ENCODE measurements around the gene LATS2. TPM values are rescaled to one million over a fixed set of nuclear protein-coding genes. Genes with fewer than 3 reads are reported as not detected.
"Not testable (repeated sequence)": the region's sequence is repeated elsewhere in the genome, so short reads cannot be mapped to it uniquely, and the experiment has no call there.

LATS2 gene
- total RNA-seq, 4 donors from 2014 or later = 3.7 to 9.9 (median 6.5) TPM

DNA sequence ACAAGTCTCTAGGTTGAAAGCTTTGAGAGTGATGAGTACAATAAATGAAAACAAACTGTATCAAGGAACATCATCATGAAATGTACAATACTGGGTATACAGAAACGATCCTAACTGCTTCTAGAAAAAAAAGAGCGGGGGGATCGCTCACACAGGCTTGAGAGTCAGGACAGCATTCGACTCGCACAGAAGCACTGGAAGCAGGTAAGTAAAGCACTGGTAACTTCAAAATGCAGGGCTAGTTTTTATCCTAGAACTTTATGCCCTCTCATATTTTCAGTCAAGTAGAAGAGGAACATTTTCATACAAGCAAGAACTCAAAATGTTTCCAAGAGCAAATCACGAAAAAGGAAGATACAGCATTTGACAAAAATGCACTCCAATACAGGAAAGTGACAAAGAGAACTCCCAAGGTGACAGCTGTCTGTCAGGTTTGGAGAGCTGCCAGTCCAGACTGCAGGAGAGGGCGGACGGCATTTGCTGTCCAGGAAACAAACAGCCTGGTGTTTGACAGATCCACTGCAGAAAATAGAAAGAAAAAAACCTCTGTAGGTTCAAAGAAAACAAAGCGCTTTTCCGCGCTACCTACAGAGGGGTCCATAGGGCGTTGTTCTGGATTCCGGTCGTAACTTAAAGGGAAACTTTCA, 100.6 kb downstream of the LATS2 start:
- Histone ChIP-seq H3K36me3 (no peaks in the 10 kb centered on the region), H3K9me3 (no peaks in the 10 kb centered on the region), H3K4me1 (no peaks in the 10 kb centered on the region), H3K27me3 (no peaks in the 10 kb centered on the region), H3K27ac (no peak overlapping the region), H3K4me3 (no peak overlapping the region)
- no peak for TF ChIP-seq CTCF (IDR thresholded peaks at IDR 0.05)
- TF ChIP-seq POLR2A (IDR thresholded peaks at IDR 0.05) = no peak
- DNase-seq = no peak

DNA sequence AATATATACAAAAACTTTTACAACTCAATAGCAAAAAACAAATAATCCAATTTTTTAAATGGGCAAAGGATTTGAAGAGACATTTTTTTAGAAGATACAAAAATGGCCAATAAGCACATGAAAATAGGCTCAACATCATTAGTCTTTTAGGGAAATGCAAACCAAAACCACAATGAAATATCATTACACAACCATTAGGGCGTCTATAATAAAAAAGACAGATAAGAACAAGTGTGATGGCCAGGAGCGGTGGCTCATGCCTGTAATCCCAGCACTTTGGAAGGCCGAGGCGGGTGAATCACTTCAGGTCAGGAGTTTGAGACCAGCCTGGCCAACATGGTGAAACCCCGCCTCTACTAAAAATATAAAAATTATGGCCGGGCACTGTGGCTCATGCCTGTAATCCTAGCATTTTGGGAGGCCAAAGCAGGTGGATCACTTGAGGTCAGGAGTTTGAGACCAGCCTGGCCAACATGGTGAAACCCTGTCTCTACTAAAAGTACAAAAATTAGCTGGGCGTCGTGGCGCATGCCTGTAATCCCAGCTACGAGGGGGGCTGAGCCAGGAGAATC, 104.3 kb downstream of the LATS2 start:
- H3K4me3 ChIP-seq, H3K27ac ChIP-seq, DNase-seq, H3K9me3 ChIP-seq, H3K4me1 ChIP-seq, H3K27me3 ChIP-seq, H3K36me3 ChIP-seq: not testable (repeated sequence)

DNA sequence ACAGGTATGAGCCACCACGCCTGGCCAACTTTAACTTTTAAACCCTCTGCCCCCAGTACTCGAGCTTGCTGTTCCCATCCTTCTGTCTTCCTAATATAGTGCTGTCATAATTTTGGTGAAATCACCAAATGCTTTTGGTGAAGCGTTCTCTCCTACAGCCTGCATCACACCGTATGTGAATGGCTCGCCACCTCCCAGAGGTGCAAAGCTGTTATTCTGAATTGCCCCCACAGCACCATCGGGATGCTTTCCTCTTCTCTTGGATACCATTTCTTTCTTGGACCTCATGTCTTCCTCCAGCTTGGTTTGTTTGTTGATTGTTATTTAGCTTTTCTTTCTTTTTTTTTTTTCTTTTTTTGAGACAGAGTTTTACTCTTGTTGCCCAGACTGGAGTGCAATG, 105.9 kb downstream of the LATS2 start:
- TF ChIP-seq CTCF (IDR thresholded peaks at IDR 0.05) = no peak
- no peak for TF ChIP-seq POLR2A (IDR thresholded peaks at IDR 0.05)
- no peak overlapping the region for H3K4me3 ChIP-seq
- no peaks in the 10 kb centered on the region for H3K9me3 ChIP-seq
- H3K36me3 ChIP-seq = no peaks in the 10 kb centered on the region
- no peak overlapping the region for H3K27ac ChIP-seq
- H3K4me1 ChIP-seq = no peaks in the 10 kb centered on the region
- DNase-seq = no peak
- H3K27me3 ChIP-seq = no peaks in the 10 kb centered on the region

- DNase-seq = no peak
- Histone ChIP-seq H3K9me3 (no peaks in the 10 kb centered on the region), H3K27me3 (no peaks in the 10 kb centered on the region), H3K4me1 (no peaks in the 10 kb centered on the region), H3K36me3 (no peaks in the 10 kb centered on the region), H3K27ac (no peak overlapping the region), H3K4me3 (no peak overlapping the region)
- no peak for TF ChIP-seq POLR2A (IDR thresholded peaks at IDR 0.05)
- no peak for TF ChIP-seq CTCF (IDR thresholded peaks at IDR 0.05)
Measured at GRCh38 chr13:20953245-20953931, 108.0 kb downstream of the LATS2 start.

DNA sequence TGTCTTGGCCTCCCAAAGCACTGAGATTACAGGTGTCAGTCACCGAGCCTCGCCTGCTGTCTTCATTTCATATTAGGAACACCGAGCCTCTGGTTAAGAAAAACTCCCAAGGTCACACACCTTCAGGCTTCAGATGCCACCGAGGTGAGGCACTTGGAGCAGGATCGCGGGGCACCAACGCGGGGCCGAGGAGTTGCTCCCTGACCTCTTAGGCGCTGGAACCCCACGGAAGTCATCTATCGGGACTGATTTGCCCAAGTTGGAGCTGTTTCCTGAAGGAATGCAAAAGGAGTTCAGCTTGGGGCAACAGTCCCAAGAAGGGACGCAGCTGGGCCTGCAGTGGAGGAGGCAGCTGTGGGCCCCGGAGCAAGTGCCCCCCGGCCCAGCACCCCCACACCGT, 108.5 kb downstream of the LATS2 start:
- no peak overlapping the region for H3K4me3 ChIP-seq
- H3K27ac ChIP-seq = no peak overlapping the region
- TF ChIP-seq CTCF (IDR thresholded peaks at IDR 0.05) (no peak), POLR2A (IDR thresholded peaks at IDR 0.05) (no peak)
- no peak for DNase-seq
- no peaks in the 10 kb centered on the region for H3K4me1 ChIP-seq
- no peaks in the 10 kb centered on the region for H3K27me3 ChIP-seq
- H3K36me3 ChIP-seq = no peaks in the 10 kb centered on the region
- H3K9me3 ChIP-seq = no peaks in the 10 kb centered on the region

DNA sequence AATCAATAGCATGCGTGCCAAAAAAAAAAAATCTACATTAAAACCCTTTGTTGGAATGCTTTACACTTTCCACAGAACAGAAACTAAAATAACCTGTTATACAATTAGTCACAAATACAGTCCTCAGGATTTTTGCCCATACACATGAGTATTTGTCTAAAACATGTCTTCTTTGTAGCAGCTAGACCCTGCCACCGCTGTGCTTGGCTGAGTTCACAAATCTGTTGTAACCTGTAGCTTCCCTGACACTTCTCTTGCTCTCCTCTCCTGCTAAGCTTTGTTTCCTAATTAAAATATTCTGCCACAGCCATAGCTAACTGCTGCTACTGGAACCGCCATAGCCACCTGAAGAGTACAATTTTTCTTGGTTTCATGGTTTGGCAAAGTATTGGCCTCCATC, 113.4 kb downstream of the LATS2 start:
- H3K9me3 ChIP-seq, DNase-seq, H3K27ac ChIP-seq, H3K27me3 ChIP-seq, H3K4me3 ChIP-seq, H3K4me1 ChIP-seq, H3K36me3 ChIP-seq: not testable (repeated sequence)

Measured in Peyer's patch (tissue), 4 donors.